B cell (primary cell): ENCODE measurements around the gene NPR1. TPM values are rescaled to one million over a fixed set of nuclear protein-coding genes. Genes with fewer than 3 reads are reported as not detected.

Experiments used
- ATAC-seq: fragments of 200-7000 bp; cut with Tn5 transposase; one replicate; pipeline ENCODE4 v1.10.0; 2021; ENCODE audit warnings: low read depth, mild to moderate bottlenecking, moderate number of reproducible peaks, moderate library complexity
- CTCF ChIA-PET: fragments of 350-600 bp; sonication (Branson Sonifier 250); formaldehyde crosslinking; loops from one replicate; lab custom pipeline; 2021; ENCODE audit warnings: antibody characterized with exemption, inconsistent platforms; lab: Charles Lee
- POLR2A ChIA-PET: fragments of 350-600 bp; sonication (Branson Sonifier 250); formaldehyde crosslinking; loops from one replicate; lab custom pipeline; 2021; ENCODE audit warnings: antibody characterized with exemption; lab: Charles Lee
- DNase-seq: peaks from one replicate; pipeline ENCODE4 v3.0.0; 2013
- H2AFZ ChIP-seq: 2 replicates; pipeline ENCODE4 v1.6.1; 2012; ENCODE audit warnings: mild to moderate bottlenecking, low read depth, low read length; ENCODE audit not compliant: insufficient read depth, poor library complexity, severe bottlenecking
- H3K27ac ChIP-seq, 2 donors: 1 replicate in 1 of 2; 2 replicates in 1 of 2; pipeline ENCODE4 v1.5.1; 2012 to 2013; ENCODE audit warnings: low read length in 2 of 2, mild to moderate bottlenecking in 2 of 2, moderate library complexity in 1 of 2
- H3K27me3 ChIP-seq, 4 experiments: fragments of 200-600 bp in 1 of 4; sonication (generic) in 1 of 4; replicated peaks in 1 of 4; 1 replicate in 2 of 4; 2 replicates in 2 of 4; pipeline versions ENCODE4 v1.6.1 to v1.7.0; 2013 to 2016; ENCODE audit warnings: low read length in 3 of 4, mild to moderate bottlenecking in 2 of 4, mixed read lengths in 1 of 4, moderate library complexity in 1 of 4; ENCODE audit not compliant: insufficient read depth in 4 of 4, control insufficient read depth in 3 of 4; ENCODE audit errors: control extremely low read depth in 1 of 4
- H3K36me3 ChIP-seq, 2 experiments: replicated peaks in 1 of 2; 1 replicate in 1 of 2; 2 replicates in 1 of 2; pipeline versions ENCODE4 v1.6.1 to v1.7.1; 2013; ENCODE audit warnings: low read length in 1 of 2; ENCODE audit not compliant: insufficient read depth in 2 of 2, control insufficient read depth in 1 of 2; ENCODE audit errors: control extremely low read depth in 1 of 2, extremely low read depth in 1 of 2
- H3K4me1 ChIP-seq, 2 donors: fragments of 200-600 bp in 1 of 2; sonication (generic) in 1 of 2; 1 replicate in 1 of 2; 2 replicates in 1 of 2; pipeline versions ENCODE4 v1.5.1 to v1.6.1; 2013 to 2017; ENCODE audit warnings: low read length in 2 of 2; ENCODE audit not compliant: control insufficient read depth in 2 of 2, insufficient read depth in 2 of 2
- H3K4me2 ChIP-seq: replicated peaks from 2 replicates; pipeline ENCODE3; 2012; ENCODE audit warnings: mild to moderate bottlenecking, low read depth, low read length; ENCODE audit not compliant: poor library complexity, severe bottlenecking
- H3K4me3 ChIP-seq, 5 experiments: fragments of 200-600 bp in 1 of 5; sonication (generic) in 1 of 5; 1 replicate in 3 of 5; 2 replicates in 2 of 5; pipeline versions ENCODE4 v1.5.1 to v1.7.0; 2011 to 2016; ENCODE audit warnings: low read length in 4 of 5, mild to moderate bottlenecking in 4 of 5, low read depth in 2 of 5, control low read depth in 1 of 5, moderate library complexity in 1 of 5; ENCODE audit not compliant: insufficient read depth in 1 of 5; ENCODE audit errors: control extremely low read depth in 1 of 5, extremely low read depth in 1 of 5
- H3K79me2 ChIP-seq: fragments of 200-600 bp; sonication (generic); one replicate; pipeline ENCODE4 v1.6.0; 2016; ENCODE audit warnings: low read length; ENCODE audit not compliant: control insufficient read depth, insufficient read depth
- H3K9ac ChIP-seq: fragments of 200-600 bp; sonication (generic); 2 replicates; pipeline ENCODE4 v1.6.1; 2017; ENCODE audit warnings: mild to moderate bottlenecking, low read length, moderate library complexity
- H3K9me3 ChIP-seq, 3 donors: one replicate each; pipeline versions ENCODE4 v1.6.1 to v1.7.1; 2013; ENCODE audit warnings: low read length in 2 of 3; ENCODE audit not compliant: control insufficient read depth in 2 of 3, insufficient read depth in 1 of 3; ENCODE audit errors: control extremely low read depth in 1 of 3
- H4K20me1 ChIP-seq: 2 replicates; pipeline ENCODE4 v1.6.0; 2012; ENCODE audit warnings: mild to moderate bottlenecking, low read length; ENCODE audit not compliant: insufficient read depth, control insufficient read depth, poor library complexity, severe bottlenecking
- H3K27ac Mint-ChIP-seq: one replicate; pipeline ENCODE4 v1.8.0; 2021; ENCODE audit warnings: mixed read lengths
- H3K27me3 Mint-ChIP-seq: one replicate; pipeline ENCODE4 v1.8.0; 2021; ENCODE audit warnings: mixed read lengths
- H3K4me1 Mint-ChIP-seq: one replicate; pipeline ENCODE4 v1.8.0; 2021; ENCODE audit warnings: mixed read lengths
- H3K4me3 Mint-ChIP-seq: one replicate; pipeline ENCODE4 v1.8.0; 2021; ENCODE audit warnings: mixed read lengths
- H3K9me3 Mint-ChIP-seq: one replicate; pipeline ENCODE4 v1.8.0; 2022; ENCODE audit warnings: mixed read lengths; ENCODE audit not compliant: insufficient read depth
- EZH2 ChIP-seq: IDR thresholded peaks from 2 replicates; pipeline ENCODE4 v1.6.1; 2012; ENCODE audit warnings: borderline replicate concordance, low read depth, mild to moderate bottlenecking, moderate library complexity, low read length; ENCODE audit not compliant: insufficient read depth, poor library complexity, severe bottlenecking
- WGBS: methylation state at CpG from one replicate; pipeline ENCODE4 v1.1.5; 2013; ENCODE audit warnings: missing lambda C conversion rate; ENCODE audit not compliant: insufficient coverage; 5-methylcytosine and 5-hydroxymethylcytosine counted together
- intact Hi-C: fragments of 100-400 bp; cut with micrococcal nuclease; formaldehyde crosslinking; loops from one replicate; pipeline ENCODE4 v1.10.0; 2022
- polyA plus RNA-seq: library from polyadenylated mRNA; depleted of rRNA; stranded (reverse); fragments of >200 nt; gene quantifications from 2 replicates; pipeline ENCODE4 v1.2.3, GENCODE V29; 2012
- total RNA-seq, 2 donors: library from RNA; stranded (reverse); fragments of 120-200 nt in 1 of 2; gene quantifications; 1 replicate in 1 of 2; 2 replicates in 1 of 2; pipeline versions ENCODE4 v1.2.3 to v1.2.4, GENCODE V29; 2013 to 2022
- TF ChIP-seq, protein P1 (sequence below): fragments of 200-600 bp; IDR thresholded peaks from one replicate; pipeline ENCODE4 v1.8.0; 2022; ENCODE audit warnings: antibody characterized with exemption, mild to moderate bottlenecking

Gene NPR1
- total and polyA plus RNA-seq, 2 donors (not counting 1 experiment from before 2014, with no cell fraction given) = 0.37 TPM; not detected in 1

GRCh38 chr1:153741986-153742385 lies 63.5 kb downstream of the NPR1 start:
- no peak overlapping the region for H3K9ac ChIP-seq
- H4K20me1 ChIP-seq = no peaks in the 10 kb centered on the region
- H3K4me1 ChIP-seq = peaks cover 10 to 21% of the 10 kb centered on the region in 2 donors
- TF ChIP-seq, protein P1, sequence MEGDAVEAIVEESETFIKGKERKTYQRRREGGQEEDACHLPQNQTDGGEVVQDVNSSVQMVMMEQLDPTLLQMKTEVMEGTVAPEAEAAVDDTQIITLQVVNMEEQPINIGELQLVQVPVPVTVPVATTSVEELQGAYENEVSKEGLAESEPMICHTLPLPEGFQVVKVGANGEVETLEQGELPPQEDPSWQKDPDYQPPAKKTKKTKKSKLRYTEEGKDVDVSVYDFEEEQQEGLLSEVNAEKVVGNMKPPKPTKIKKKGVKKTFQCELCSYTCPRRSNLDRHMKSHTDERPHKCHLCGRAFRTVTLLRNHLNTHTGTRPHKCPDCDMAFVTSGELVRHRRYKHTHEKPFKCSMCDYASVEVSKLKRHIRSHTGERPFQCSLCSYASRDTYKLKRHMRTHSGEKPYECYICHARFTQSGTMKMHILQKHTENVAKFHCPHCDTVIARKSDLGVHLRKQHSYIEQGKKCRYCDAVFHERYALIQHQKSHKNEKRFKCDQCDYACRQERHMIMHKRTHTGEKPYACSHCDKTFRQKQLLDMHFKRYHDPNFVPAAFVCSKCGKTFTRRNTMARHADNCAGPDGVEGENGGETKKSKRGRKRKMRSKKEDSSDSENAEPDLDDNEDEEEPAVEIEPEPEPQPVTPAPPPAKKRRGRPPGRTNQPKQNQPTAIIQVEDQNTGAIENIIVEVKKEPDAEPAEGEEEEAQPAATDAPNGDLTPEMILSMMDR = no peak
- TF ChIP-seq EZH2 = no peak
- no peak for DNase-seq
- no peaks in the 10 kb centered on the region for H3K27me3 Mint-ChIP-seq
- H3K4me2 ChIP-seq = no peak overlapping the region
- no peaks in the 10 kb centered on the region for H3K27me3 ChIP-seq
- no peak overlapping the region for H3K4me3 ChIP-seq
- POLR2A ChIA-PET = interaction anchor here (0.5 to 1.0 kb wide), 3 partner anchors 9 to 13 kb away, joined by 3 to 12 read pairs (median 4); no protein-coding TSS in a partner anchor
- H3K27ac ChIP-seq = peak overlapping the region in 1 of 2 donors; percentile 12
- H3K9me3 Mint-ChIP-seq = no peaks in the 10 kb centered on the region
- no peak for ATAC-seq
- WGBS = 100% methylated on average over 1 of the region's 2 CpGs
- peak overlapping the region; percentile 59 for H3K4me3 Mint-ChIP-seq
- peak overlapping the region; percentile 78 for H3K27ac Mint-ChIP-seq
- no peak overlapping the region for H2AFZ ChIP-seq
- peaks cover 2 to 61% of the 10 kb centered on the region in 2 experiments for H3K36me3 ChIP-seq
- H3K4me1 Mint-ChIP-seq = peaks cover 29% of the 10 kb centered on the region
- peaks cover 18% of the 10 kb centered on the region for H3K79me2 ChIP-seq
- no peaks in the 10 kb centered on the region for H3K9me3 ChIP-seq
- intact Hi-C loops = no loop called here
- CTCF ChIA-PET = interaction anchor here (1.3 kb wide), 1 partner anchor 231 kb away, joined by 4 read pairs; no protein-coding TSS in a partner anchor

GRCh38 chr1:153742411-153743142 lies 64.1 kb downstream of the NPR1 start:
- Histone ChIP-seq H3K9ac (no peak overlapping the region), H3K9me3 (no peaks in the 10 kb centered on the region), H3K4me3 (no peak overlapping the region), H3K36me3 (peaks cover 2 to 63% of the 10 kb centered on the region in 2 experiments), H3K4me1 (peaks cover 10 to 21% of the 10 kb centered on the region in 2 donors), H3K27ac (peak overlapping the region; percentile 12 to 34), H3K4me2 (no peak overlapping the region), H3K27me3 (no peaks in the 10 kb centered on the region), H4K20me1 (no peaks in the 10 kb centered on the region), H2AFZ (no peak overlapping the region), H3K79me2 (peaks cover 18% of the 10 kb centered on the region)
- intact Hi-C loops = no loop called here
- peak; percentile 61 for DNase-seq
- H3K4me1 Mint-ChIP-seq = peaks cover 29% of the 10 kb centered on the region
- no peaks in the 10 kb centered on the region for H3K27me3 Mint-ChIP-seq
- H3K27ac Mint-ChIP-seq = peak overlapping the region; percentile 78
- ChIA-PET POLR2A (interaction anchor here (0.6 to 1.0 kb wide), 4 partner anchors 10 to 181 kb away, joined by 3 to 5 read pairs (median 4); no protein-coding TSS in a partner anchor), CTCF (interaction anchor here (1.3 to 1.7 kb wide), 4 partner anchors 65 to 244 kb away, joined by 3 to 8 read pairs (median 5); partner anchors contain the start of gene RAB13)
- WGBS = 13% methylated on average over 1 of the region's 5 CpGs
- TF ChIP-seq EZH2 = no peak
- TF ChIP-seq, protein P1 = no peak
- H3K4me3 Mint-ChIP-seq = peak overlapping the region; percentile 59
- peak; percentile 62 for ATAC-seq
- H3K9me3 Mint-ChIP-seq = no peaks in the 10 kb centered on the region
